ENCODE data around the gene TAGLN3.

TAGLN3 gene

DNA sequence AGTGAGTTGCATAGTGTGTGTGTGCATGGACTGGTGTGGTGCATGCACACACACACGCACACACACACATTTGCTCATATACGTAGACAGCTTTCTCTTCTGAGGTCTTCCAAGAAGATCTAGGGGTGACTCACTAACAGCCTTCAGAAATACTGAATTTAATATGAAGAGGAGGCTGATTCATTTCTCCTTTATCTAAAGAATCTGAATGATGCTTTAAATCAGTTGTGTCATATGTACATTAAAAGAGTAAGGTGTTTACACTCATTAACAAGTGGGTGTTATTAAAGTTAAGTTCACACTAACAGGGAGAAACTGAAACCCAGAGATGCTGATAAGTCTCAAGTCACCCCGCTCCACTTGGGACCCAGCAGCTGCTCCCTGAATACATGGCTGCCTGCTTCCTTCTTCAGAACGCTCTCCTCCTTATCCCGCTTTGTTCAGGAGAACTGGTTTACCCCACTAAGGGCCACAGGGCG is 57.8 kb downstream of the TAGLN3 start:
- DNase-seq = no peak

DNA sequence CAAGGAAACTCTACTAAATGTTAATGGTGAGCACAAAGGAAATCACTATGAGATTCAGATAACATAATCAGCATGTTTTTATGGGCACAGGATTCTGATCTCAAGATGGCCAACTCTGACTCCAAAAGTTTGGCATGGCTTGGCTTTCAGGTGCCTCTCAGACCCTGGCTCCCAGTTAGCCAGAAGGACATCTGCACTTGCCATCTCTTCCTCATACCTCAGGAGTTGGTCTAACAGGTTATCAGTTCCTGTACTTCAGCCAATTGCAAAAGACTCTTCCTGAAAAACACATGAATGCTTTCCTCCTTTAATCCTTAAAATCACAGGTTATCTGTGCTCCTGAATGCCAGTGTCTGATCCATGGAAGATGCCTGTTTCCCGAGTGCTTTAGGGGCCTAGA is 60.8 kb downstream of the TAGLN3 start:
- DNase-seq = no peak

DNA sequence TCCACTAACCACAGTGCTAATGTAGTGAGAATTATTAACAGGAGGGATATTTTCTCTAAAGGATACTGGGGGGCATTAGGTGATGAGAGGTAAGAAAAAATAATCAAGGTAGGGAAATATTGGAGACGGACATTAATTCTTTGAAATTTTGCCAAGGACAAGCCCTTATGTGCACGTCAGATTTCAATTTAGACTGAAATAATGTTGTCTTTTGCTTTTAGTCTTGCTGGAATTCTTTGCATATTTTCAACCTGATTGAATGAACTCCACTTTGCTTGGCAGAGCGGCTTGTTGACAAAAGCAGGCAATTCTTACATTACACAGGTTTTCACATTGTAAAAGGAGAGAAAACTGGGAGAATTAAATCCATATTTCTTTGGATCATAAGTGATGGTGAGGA is 62.4 kb downstream of the TAGLN3 start:
- DNase-seq = no peak

Data from activated CD8-positive, alpha-beta memory T cell treated with anti-CD3 and anti-CD28 coated beads, Interleukin-2, amount 50 U/mL, for 4 hours (primary cell).